Left colon (tissue), 2 donors: ENCODE data around the gene YY1AP1. TPM values are rescaled to one million over a fixed set of nuclear protein-coding genes. Genes with fewer than 3 reads are reported as not detected.
"Not testable (repeated sequence)": the region's sequence is repeated elsewhere in the genome, so short reads cannot be mapped to it uniquely, and the experiment has no call there.

Experiments
- ATAC-seq: fragments of 200-7000 bp; cut with Tn5 transposase; one replicate; pipeline ENCODE4 v1.9.1; 2020; ENCODE audit warnings: mild to moderate bottlenecking, moderate library complexity
- DNase-seq, 2 donors: peaks; one replicate each; pipeline ENCODE4 v3.0.0-alpha.2; 2020
- intact Hi-C, 2 donors: fragments of 100-400 bp; cut with DNase I in 1 of 2; cut with micrococcal nuclease in 1 of 2; formaldehyde crosslinking; loops; one replicate each; pipeline versions ENCODE4 v1.11.2 to v1.14.0; 2022; cut with DNase I, micrococcal nuclease
- long read RNA-seq: library from polyadenylated mRNA; unstranded; transcript quantifications from one replicate; pipeline ENCODE4 v2.0.0, GENCODE V29; 2021
- total RNA-seq, 2 donors: library from RNA; stranded (reverse); fragmentation: NEBNext Ultra II Directional; extraction: Animal tissue kit (Norgen Biotek cat#: 25700); gene quantifications; one replicate each; pipeline ENCODE4 v1.2.1, GENCODE V29; 2021
- donor health status: DM: no; HTN: no; CAD: no.
- donor health status: DM: yes; HTN: yes; CAD: no.

The YY1AP1 gene, protein sequence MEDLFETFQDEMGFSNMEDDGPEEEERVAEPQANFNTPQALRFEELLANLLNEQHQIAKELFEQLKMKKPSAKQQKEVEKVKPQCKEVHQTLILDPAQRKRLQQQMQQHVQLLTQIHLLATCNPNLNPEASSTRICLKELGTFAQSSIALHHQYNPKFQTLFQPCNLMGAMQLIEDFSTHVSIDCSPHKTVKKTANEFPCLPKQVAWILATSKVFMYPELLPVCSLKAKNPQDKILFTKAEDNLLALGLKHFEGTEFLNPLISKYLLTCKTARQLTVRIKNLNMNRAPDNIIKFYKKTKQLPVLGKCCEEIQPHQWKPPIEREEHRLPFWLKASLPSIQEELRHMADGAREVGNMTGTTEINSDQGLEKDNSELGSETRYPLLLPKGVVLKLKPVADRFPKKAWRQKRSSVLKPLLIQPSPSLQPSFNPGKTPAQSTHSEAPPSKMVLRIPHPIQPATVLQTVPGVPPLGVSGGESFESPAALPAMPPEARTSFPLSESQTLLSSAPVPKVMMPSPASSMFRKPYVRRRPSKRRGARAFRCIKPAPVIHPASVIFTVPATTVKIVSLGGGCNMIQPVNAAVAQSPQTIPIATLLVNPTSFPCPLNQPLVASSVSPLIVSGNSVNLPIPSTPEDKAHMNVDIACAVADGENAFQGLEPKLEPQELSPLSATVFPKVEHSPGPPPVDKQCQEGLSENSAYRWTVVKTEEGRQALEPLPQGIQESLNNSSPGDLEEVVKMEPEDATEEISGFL
- 10 to 100 TPM; 52.4 to 61.7 TPM for total RNA-seq
- long read RNA-seq, transcript YY1AP1-212 (11 exons, 2,654 nt): major isoform, 9 of 42 reads
- long read RNA-seq, transcript YY1AP1-205 (11 exons, 2,663 nt): major isoform, 9 of 42 reads
- long read RNA-seq, partial matches to known transcripts: 9 of 42 reads
- long read RNA-seq, other reads (novel, unspliced or antisense): 11 of 42 reads

GRCh38 chr1:155688324-155689080 is at the start of gene YY1AP1:
Gene YY1AP1 (minus strand): TSS chr1:155688774. CDS start chr1:155680436, 8,338 bp downstream.
- DNase-seq: peak; percentile 92 to 94
- peak; percentile 92 for ATAC-seq
- intact Hi-C loops: no loop called here

- DNase-seq: peak; percentile 35 to 44
- intact Hi-C loops: no loop called here
- ATAC-seq: peak; percentile 90
These were observed 40.7 kb upstream of the YY1AP1 start for GRCh38 chr1:155729031-155729898.

DNA sequence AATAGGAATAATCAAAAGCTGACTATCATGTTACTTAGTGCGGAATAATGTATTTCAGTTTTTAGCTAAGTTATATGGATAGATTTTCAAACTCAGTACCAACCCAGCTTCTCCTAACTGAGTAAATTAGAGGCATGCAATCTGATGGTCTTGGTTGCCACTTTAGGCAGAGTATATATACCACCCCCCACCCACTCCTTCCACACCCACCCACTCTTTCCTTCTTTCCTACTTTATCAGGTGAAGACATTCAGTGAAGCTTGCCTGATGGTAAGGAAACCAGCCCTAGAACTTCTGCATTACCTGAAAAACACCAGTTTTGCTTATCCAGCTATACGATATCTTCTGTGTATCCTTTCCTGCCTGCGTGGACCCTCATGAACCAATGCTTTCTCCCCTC is 36.6 kb upstream of the YY1AP1 start:
- intact Hi-C loops: no loop called here
- ATAC-seq: no peak
- no peak for DNase-seq

DNA sequence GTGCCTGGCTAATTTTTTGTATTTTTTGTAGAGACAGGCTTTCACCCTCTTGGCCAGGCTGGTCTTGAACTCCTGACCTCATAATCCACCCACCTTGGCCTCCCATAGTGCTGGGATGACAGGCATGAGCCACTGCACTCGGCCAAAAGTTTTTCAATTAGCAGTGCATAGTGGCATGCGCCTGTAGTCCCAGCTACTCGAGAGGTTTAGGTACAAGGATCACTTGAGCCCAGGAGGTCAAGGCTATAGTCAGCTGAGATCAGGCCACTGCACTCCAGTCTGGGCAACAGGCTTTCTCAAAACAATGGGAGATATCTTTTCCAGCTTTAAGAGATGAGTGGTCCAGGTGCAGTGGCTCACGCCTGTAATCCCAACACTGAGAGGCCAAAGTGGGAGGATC is 31.1 kb upstream of the YY1AP1 start:
- no peak for ATAC-seq
- no peak for DNase-seq
- intact Hi-C loops: no loop called here

- ATAC-seq, DNase-seq, intact Hi-C loops: not testable (repeated sequence)
These were observed 30.0 kb upstream of the YY1AP1 start for GRCh38 chr1:155718524-155719115.

- DNase-seq (no peak), ATAC-seq (peak; percentile 41)
- intact Hi-C loops: no loop called here
These were observed 28.5 kb upstream of the YY1AP1 start for GRCh38 chr1:155717041-155717440.

DNA sequence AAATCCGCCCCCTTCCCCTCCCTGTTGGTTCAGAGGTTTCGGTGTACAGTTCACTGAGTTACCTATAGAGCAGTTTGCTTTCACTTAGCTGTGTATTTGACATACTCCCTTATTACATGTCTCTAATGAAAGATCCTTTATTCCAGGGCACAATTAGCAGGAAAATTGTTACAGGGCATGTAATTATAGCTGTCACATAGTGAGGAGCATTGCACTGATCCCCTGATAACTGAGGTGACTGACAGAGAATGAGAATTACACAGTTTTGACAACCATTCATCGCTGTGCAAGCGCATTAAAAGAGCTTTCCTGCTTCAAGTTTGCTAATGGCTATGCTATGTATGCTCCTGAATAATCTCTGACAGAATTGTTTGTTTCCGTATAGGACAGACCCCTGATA is 27.2 kb upstream of the YY1AP1 start:
- no peak for ATAC-seq
- intact Hi-C loops: no loop called here
- DNase-seq: no peak

- ATAC-seq, DNase-seq, intact Hi-C loops: not testable (repeated sequence)
These were observed 26.5 kb upstream of the YY1AP1 start for GRCh38 chr1:155715056-155715455.

- intact Hi-C loops: no loop called here
- ATAC-seq: no peak
- DNase-seq: no peak
These were observed 24.5 kb upstream of the YY1AP1 start for GRCh38 chr1:155713075-155713474.

GRCh38 chr1:155712636-155713035 is 24.1 kb upstream of the YY1AP1 start:
- intact Hi-C loops, DNase-seq: not testable (repeated sequence)
- ATAC-seq: peak; percentile 29

- ATAC-seq, DNase-seq, intact Hi-C loops: not testable (repeated sequence)
These were observed 22.9 kb upstream of the YY1AP1 start for GRCh38 chr1:155711457-155711856.

DNA sequence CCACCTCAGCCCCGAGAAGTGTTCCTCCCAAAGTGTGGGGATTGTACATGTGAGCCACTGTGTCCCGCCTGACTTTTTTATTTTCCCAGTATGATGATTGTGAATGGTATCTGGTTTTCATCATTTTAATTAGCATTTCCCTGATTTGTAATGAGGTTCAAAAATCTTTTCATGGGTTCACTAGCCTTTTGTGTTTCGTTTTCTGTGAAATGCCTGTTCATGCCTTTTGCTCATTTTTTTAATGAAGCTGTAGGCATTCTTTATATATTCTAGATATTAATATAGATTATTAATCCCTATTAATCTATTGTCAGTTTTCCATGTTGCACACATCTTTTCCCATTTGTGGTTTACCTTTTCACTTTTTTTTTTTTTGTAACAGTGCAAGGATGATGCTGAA is 20.8 kb upstream of the YY1AP1 start:
- intact Hi-C loops: no loop called here
- no peak for DNase-seq
- ATAC-seq: no peak

- no peak for DNase-seq
- intact Hi-C loops: no loop called here
- ATAC-seq: peak; percentile 72
These were observed 17.6 kb upstream of the YY1AP1 start for GRCh38 chr1:155706139-155706538.

- DNase-seq, intact Hi-C loops, ATAC-seq: not testable (repeated sequence)
These were observed 15.8 kb upstream of the YY1AP1 start for GRCh38 chr1:155704414-155704813.

DNA sequence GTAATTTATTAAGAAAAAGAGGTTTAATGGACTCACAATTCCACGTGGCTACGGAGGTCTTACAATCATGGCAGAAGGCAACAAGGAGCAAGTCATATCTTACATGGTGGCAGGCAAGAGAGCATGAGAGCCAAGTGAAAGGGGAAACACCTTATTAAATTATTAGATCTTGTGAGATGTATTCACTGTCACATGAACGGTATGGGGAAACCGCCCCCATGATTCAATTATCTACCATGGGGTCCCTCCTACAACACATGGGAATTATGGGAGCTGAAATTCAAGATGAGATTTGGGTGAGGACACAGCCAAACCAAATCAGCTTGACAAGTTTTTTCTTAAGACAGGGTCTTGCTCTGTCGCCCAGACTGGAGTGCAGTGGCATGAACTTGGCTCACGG is 14.6 kb upstream of the YY1AP1 start:
- DNase-seq (no peak), ATAC-seq (no peak)
- intact Hi-C loops: no loop called here

DNA sequence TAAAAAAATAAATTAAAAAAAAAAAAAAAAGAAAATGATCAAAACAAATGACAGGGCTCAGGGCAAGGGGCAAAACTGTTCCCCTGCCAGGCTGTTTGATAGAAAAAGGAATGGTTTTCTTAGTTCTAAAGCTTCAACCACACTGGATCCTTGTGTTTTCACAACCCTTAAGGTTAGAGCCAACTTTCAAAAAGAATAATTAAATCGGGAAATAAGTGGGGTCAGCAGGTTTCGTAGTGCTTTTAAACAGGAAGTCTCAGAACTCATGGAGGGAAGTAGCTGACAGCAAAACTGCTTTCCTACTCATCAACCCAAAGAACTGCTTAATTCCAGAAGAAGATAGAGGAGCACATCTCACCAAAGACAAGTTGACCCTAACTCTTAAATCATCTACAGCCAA is 13.1 kb upstream of the YY1AP1 start:
- ATAC-seq, DNase-seq, intact Hi-C loops: not testable (repeated sequence)

GRCh38 chr1:155699062-155699461 is 10.5 kb upstream of the YY1AP1 start:
- DNase-seq, ATAC-seq, intact Hi-C loops: not testable (repeated sequence)
